A673 (cell line): Measurements from ENCODE around the gene PSMG2.

Source experiments
- CTCF ChIP-seq: fragments of 300-800, 200-600 bp; sonication (generic); conservative IDR thresholded peaks from 2 replicates; pipeline ENCODE4 v1.5.1; 2017; ENCODE audit warnings: low read depth, mild to moderate bottlenecking, antibody characterized with exemption, low read length, moderate library complexity, mixed read lengths
- EZH2 ChIP-seq: fragments of 200-600 bp; sonication (generic); IDR thresholded peaks from 2 replicates; pipeline ENCODE4 v1.6.1; 2017; ENCODE audit warnings: borderline replicate concordance, low read depth, mild to moderate bottlenecking, mixed read lengths, antibody characterized with exemption, low read length; ENCODE audit not compliant: poor library complexity, severe bottlenecking

GRCh38 chr18:12770469-12771219 is 67.8 kb downstream of the PSMG2 start:
- TF ChIP-seq CTCF (no peak), EZH2 (no peak)
